ENCODE data around the gene ARHGEF38.
A peak's percentile ranks its signal among the peaks of the same experiment; 100 is the strongest.
"Not testable (repeated sequence)": the region's sequence is repeated elsewhere in the genome, so short reads cannot be mapped to it uniquely, and the experiment has no call there.

The ARHGEF38 gene

DNA sequence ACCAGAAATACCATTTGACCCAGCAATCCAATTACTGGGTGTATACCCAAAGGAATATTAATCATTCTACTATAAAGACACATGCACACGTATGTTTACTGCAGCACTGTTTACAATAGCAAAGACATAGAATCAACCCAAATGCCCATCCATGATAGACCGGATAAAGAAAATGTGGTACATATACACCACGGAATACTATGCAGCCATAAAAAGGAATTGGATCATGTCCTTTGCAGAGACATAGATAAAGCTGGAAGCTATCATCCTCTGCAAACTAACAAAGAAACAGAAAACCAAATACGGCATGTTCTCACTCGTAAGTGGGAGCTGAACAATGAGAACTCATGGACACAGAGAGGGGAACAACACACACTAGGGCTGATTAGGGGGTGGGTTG, 57.4 kb downstream of the ARHGEF38 start:
- DNase-seq (ENCODE audit: low spot score): not testable (repeated sequence)

DNA sequence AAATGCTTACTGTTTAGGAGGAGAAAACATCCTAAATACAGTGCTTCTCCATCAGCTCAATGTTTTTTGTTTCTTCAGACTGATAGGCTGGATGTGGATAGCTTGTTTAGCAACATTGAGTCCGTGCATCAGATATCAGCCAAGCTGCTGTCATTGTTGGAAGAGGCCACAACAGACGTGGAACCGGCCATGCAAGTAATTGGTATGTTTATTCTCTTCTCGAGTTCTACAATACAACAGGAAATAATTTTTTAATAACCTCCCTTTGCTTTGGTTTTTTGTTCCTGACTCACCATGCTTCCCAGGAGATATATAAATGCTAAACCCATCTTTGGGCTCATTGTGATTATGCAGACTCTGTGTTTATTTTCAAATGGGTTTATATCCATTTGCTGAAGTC, 60.9 kb downstream of the ARHGEF38 start:
- no peak for DNase-seq (ENCODE audit: low spot score)

DNA sequence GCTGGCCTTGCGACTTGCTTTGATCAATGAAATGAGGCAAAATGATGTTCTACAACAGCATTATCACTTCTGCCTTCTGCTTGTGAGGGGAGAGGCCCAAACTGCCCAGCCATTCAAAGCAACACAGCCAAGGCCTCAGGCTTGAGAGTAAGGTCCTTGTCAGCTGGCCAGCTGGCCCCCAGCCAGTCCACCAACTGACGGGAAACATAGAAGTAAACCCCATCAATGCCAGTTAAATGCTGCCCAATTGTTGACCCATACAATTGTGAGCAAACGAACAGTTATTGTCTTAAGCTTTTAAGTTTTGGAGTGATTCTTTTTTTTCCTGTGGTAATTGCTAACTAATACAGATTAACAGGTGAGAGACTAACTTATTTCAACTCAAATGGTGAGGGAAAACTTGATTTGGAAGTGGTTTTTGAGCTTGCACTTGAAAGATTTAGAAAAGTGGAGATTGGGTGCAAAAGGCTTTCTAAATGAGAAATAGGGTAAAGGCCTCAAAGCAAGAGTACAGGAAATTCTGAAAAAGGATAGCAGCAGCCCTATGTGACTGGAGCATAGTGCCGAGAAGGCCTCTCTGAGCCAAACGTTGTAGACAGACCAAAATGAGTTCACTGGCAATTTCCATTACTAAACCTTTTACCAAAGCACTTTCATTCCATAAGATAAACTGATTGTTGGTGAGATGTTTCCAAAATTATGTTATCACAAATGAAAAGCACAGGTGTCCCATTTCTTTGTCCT, 66.9 kb downstream of the ARHGEF38 start:
- DNase-seq (ENCODE audit: low spot score): peak; percentile 15

DNA sequence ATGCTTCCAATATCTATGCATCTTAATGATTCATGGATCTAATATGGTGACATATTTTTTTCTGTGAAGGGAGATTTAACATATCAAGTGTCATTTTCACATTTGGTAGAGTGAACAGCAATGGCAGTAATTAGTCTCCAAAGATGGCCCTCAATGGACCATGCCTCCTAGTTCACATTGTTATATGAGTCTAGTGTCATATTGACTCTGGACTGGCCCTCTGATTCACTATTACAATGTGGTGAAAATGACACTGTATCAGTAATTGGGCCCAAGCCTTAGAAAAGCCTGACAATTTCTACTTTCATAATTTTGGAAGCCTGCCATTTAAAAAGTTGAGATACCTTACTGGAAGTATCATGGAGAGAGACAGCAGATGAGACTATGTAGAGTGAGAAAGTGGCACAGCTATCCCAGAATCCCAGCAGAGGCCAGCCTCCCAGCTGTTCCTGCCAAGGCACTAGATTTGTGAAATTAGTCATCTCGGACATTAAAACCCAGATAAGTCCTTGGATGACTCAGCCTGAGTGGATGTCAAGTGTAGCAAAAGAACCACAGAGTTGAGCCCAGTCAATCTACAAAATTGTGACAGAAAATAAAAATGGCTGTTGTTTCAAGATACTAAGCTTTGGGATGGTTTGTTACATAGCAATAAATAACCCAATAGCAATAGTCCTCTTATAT, 68.4 kb downstream of the ARHGEF38 start:
- no peak for DNase-seq (ENCODE audit: low spot score)

DNA sequence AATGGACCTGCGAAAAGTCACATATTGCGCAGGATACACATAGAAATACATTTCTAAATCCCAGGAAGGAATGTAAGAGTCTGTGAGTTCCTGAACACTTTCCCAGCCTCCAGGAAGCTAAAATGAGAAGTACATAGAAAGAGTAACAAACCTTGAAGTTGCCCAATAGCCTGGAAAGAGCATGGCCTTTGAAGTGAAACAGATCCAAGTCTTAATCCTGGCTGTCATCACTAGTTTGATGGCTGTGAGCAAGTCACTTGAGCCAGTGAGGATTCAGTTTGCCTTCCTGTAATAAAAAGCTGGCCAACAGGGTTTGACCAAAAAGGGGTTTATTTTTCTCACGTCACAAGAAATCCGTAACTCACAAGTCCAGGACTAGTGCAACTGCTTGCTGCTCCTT, 69.8 kb downstream of the ARHGEF38 start:
- DNase-seq (ENCODE audit: low spot score): no peak

DNA sequence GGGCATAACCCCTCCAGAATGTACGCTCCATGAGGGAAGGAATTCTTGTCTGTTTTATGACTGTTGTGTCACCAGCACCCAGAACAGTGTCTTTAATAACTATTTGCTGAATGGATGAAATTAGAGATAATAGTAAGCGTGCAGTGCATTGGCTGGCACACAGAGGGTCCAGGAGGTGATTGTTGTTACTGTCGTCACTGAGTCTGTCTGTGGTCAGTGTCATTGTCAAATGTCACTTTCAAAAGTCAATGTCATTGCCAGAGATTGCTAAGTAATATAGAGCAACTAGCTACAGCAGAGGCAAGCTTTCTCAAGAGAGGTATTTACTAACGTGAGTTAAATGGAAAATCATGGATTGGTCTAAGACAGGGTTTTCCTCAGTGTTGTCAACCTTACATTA, 70.7 kb downstream of the ARHGEF38 start:
- DNase-seq (ENCODE audit: low spot score): no peak

DNA sequence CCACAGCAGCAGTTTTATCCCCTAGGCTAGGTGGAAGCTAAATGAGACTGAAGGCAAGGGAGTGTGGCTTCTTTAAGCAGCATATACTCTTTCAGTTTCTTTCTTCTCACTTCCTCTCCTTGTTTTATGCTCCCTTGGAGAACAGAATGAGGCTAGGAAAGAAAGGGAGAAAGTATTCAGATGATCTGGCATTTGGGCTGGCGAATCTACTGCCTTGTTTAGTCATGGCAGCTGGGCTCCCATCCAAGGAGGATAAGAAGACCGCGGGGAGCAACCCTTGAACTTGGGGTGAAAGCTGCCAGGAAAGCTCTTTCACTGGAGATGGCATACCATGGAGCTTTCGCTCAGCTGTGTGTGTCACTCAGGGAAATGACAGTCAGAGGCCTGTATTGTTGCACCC, 72.1 kb downstream of the ARHGEF38 start:
- peak; percentile 24 for DNase-seq (ENCODE audit: low spot score)

DNA sequence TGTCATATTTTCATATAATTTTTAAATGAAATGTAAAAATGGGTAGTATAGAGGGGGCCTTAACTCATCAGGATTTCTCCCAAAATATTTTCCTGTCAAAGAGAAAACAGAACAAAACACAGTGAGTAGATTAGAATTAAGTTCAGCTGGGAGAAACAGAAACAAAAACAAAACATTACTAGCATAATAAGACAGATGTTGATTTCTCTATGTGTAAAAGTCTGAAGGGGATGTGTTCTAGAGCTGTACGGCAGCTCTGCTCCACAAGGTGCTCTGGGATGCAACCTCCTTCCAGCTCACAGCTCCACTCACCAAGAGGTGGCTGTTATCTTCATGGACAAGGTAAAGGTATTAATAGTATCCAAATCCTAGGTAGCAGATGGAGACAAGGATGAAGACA, 72.8 kb downstream of the ARHGEF38 start:
- DNase-seq (ENCODE audit: low spot score): no peak

DNA sequence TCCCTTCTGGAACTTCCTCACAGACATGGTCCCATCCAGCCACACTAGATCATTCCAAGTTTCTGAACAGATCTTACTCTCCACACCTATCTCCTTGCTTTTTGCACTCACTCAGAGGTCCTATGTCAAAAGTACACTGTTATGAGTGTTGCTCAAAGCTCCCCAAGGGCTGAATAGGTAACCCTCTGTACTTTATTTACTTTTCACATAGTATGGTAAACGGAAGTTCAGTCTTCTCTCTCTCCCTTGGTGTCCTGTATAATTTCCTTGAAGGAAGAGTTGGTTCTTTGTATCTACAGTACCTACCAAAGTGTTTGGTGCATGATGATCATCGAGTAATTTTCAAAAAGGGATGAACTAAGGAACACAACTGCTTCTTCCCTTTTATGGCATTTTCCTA, 74.4 kb downstream of the ARHGEF38 start:
- no peak for DNase-seq (ENCODE audit: low spot score)

DNA sequence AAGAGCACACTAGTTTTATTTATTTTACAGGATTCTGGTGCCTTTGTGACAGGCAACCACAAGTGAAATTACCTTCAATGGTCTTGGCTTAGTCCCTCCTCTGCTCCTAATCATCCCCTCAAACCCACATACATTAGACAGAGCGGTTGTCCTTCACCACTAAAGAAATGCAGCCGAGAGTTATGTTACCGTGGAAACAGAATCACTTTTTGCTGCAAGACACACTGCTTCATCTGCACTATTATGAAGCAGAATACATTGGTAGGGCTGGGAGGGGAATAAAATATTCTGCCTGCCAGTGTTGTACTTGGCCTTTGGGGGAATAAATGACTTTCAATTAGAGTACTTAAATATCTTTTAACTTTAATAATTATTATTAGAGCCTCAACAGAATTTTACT, 75.2 kb downstream of the ARHGEF38 start:
- DNase-seq (ENCODE audit: low spot score): no peak

DNA sequence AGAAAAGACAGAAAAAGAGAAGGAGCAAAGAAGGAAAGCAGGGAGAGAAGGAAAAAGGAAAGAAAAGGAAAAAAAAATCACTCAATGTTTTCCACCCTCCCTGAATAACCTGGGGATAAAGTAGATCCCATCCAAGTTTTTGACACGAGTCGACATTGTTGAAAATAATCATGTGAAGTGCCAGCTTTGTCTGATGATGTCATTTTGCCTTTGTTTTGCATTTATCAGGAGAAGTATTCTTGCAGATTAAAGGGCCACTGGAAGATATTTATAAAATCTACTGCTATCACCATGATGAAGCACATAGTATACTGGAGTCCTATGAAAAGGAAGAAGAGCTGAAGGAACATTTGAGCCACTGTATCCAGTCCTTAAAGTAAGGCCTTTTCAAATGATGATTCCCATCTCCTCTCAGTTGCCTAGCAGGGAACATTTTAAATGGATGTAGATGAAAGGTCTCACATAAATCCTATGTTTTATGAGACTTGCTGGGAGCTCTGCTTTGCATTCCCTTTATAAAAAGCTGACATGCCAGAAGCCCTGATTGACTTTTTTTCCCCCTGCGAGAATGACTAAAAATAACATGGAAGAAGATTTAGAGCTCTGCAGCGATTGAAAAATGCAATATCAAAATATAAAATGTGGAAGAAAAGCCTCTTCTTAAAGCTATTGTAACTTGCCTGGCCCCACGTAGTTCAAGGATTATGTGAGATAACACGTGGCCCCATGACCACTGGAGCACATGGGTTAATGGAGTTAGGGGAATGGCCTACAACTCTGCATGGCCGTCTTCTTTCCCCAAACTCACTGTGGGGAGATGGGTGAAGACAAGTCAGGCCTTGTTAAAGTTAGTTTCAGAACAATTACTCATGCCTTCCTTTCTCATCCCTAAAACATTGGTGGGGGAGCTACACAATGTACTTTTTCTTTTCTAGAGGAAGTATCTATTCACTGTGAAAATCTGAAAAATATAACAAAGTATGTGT, 78.5 kb downstream of the ARHGEF38 start:
- DNase-seq (ENCODE audit: low spot score): no peak

DNA sequence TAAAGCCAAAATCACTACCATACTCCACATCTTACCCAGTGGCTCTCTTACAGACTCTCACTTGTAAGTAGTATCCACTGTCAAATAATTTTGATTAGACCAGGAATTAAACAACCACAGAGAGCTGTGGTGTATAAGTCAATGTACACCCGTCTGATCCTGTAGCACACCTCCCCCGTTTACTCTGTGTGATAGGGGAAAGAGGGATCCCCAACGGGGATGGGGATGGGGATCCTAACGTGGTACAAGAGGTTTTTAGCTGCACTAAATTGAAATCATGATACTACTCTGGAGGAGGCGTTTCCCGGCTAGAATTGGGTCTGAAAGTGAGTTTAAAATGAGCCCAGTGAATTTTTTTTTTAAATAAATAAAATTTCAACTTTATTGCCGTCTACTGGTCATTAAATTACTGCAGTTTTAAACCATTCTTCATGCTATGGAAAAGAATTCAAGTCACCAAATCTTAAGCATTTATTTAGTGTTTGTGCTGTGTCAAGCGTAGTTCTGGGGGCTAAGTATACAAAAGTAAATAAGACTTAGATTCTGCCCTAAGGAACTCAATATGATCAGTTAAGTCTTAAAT, 79.5 kb downstream of the ARHGEF38 start:
- no peak for DNase-seq (ENCODE audit: low spot score)

DNA sequence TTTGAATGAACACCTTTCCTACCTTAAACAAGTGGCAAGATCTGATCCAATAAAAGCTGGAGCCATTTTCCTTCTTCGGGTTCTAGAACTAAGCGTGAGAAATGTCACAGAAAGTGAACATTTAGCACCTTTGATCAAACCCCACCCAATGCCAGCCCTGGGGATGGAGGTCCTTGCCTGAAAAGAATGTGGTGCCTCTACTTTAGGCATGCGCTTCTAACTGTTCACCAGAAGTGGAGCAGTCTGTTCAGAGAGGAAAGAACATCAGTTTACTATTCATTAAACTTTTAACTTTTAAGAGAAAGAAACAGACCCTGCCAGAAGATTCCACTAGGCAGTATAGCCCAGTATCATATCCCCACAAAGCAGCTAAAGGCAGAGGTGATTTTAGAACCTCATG, 80.2 kb downstream of the ARHGEF38 start:
- no peak for DNase-seq (ENCODE audit: low spot score)

DNA sequence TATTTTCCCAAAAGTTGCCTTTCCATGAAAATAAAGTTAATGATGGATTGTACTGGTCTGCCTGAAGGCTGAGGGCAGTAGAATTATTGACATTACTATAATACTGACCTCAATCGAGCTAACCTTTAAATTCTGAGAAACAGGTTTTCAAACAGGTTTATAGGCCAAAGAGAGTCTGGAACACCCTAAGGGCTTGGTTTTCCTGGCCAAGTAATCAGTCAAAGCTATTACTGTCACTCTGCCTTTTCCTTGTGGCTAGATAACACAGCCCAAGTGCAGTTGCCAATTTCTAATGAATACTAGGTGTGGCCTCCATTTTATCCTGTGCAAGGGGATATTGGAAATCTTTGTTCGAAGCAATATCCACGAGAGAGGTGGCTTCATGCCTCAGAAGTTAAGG, 80.8 kb downstream of the ARHGEF38 start:
- no peak for DNase-seq (ENCODE audit: low spot score)

DNA sequence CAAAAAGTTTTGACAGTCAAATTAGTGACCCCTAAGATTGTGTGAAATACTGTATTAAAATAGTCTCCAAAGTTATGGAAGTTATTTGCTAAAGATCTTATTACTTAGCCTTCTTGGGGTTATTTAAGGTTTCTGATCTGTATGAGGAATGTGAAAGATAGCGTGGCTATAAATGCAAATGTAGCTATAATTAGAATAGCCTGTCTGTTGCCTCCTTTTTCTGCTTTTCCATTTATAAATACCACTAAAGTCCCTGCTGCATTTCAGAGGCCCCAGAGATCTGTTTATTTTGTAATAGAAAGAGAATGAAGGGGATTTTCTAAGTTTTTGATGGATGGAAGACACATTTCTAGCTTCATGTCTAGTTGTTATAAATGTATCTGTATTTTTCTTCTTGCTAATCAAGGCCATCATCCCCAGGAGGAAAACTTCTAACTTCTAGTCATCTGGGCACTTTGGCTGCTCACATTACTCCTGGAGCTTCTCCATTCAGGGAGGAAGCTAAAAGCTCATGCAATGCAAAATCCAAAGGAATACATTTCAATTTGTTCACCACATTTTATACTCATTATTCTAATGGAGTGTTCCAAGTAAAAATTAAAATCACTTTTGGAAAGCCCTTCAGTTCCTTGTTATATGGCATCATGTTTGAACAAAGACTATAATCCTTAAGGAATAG, 82.1 kb downstream of the ARHGEF38 start:
- peak; percentile 20 for DNase-seq (ENCODE audit: low spot score)

DNA sequence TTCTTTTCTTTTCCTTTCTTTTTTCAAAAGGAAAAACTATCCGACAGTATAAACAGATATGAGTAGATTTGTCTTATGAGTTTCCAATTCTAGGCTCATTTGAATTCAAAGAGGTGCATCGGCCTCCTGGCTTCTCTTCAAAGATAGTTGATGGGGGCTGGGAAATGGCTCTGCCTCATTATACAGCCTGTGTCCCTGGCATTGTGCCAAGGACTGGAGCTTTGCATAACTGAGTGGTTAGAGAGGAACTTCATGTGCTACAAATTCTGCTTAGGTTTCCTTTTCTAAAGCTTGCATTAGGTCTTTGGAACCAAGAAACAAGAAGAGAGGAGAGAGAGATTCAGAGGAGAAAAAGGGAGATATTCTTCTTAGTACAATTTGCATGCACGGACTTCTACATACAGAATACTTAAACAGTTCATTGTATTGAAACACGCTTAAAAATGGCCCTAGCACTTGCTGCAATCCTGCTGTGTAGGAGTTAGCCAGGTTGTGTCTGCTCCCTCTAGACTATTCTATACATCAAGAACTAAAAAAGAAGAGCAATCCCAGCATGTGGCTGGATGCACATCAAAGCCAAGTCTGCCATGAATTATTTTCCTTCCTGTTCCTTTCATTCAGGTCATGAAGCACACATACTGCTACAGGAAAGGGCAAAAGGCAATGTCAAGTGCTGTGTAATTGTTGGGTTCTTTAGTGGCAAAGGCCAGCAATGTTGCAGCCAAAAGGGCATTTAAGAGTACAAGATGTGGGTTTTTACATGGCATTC, 85.2 kb downstream of the ARHGEF38 start:
- peak; percentile 84 for DNase-seq (ENCODE audit: low spot score)

DNA sequence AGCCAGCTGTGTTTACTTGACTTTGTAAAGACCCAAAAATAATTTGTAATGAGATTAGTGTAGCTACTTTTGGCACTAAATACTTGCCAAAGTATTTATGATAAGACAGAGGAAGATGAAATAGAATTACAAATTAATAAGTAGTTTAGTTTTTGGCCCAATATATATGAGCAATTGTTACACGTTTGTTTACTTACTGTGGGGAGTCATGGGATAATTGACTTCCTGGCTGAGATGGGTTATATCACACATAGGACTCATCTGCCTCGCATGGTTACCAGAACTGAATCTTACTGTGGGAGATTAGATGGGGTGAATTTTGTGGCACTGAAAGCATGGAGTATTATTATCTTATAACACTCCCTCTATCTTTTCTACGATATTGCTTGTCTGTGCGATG, 89.4 kb downstream of the ARHGEF38 start:
- DNase-seq (ENCODE audit: low spot score): no peak

DNA sequence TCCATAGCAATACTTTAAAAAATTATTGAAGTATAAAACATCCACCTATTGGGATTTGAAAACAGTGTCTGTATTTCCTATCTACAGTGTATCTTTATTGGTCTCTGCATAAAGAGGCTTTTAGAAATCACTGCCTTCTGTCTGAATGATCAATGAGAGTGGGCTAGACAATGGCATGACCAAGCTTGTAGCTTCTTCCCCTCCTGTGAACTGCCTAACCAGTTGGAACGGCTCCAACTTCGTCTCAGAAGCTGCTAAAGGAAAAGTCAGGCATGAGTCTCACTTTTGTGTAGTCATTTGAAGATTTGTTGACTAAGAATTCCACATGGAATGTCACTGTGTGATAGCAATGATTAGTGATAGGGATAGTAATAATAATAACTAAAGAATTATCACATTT, 91.8 kb downstream of the ARHGEF38 start:
- no peak for DNase-seq (ENCODE audit: low spot score)

DNA sequence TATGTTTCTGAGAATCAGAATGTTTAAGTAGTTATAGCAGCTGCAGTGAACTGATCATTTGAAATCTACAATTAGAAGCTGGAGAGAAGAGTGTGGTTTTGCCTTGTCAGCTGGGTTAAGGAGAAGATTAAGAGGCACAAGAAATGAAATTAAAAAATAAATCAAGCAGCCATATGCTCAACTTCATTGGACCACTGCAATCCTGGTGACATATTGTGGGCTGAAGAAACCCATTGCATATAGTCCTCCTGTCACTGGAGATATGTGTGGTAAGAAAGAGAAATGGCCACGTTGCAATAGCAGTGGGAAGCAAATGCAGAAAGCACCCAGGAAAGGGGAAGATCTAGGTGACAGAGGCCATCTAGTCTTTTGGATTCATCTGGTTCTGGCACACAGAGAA, 93.0 kb downstream of the ARHGEF38 start:
- no peak for DNase-seq (ENCODE audit: low spot score)

DNA sequence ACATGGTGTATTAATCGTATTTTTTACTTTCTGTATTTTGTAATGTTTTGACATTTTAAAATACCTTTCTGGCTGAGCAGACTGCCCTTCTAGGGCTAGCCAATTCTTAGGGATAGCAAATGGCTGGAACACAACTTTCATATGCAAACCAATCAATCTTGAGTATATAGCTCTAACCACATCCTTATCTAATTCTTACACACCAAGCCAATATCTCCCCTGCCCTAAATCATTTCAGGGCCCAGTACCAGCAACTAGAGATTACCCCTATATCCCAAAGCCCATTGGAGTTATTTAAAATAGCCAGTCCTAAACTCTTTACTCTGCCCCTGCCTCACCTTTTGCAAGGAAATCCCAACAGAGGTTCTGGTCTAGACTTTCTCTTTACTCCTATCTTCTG, 97.8 kb downstream of the ARHGEF38 start:
- no peak for DNase-seq (ENCODE audit: low spot score)

DNA sequence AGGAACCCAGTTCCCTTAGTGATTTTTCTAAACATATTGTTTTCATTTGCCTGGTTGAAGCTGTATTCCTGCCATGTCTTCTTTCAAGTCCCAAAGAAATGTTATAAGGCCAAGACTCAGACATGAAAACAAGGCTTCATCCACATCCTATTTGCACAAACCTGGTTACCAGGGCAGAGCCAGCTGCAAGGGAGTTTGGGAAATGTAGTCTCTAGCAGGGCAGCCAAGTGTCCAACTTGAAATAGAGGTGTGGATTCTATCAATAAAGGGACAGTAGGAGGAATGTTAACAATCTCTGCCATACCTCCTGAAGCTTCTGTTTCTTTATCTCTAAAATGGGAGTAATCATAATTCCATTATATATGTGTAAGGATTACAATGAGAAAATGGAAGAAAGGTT, 99.5 kb downstream of the ARHGEF38 start:
- no peak for DNase-seq (ENCODE audit: low spot score)
